ENCODE measurements around the gene C1QA. TPM values are rescaled to one million over a fixed set of nuclear protein-coding genes. Genes with fewer than 3 reads are reported as not detected.

C1QA gene
- total RNA-seq, 1 donor from 2014 or later = 37.7 TPM

- DNase-seq = no peak
These were observed 23.5 kb upstream of the C1QA start for GRCh38 chr1:22612671-22613571.

GRCh38 chr1:22613572-22613918 lies 22.9 kb upstream of the C1QA start:
- no peak for DNase-seq

GRCh38 chr1:22613951-22614350 lies 22.5 kb upstream of the C1QA start:
- DNase-seq = no peak

- DNase-seq = no peak
These were observed 20.5 kb upstream of the C1QA start for GRCh38 chr1:22615886-22616285.

- no peak for DNase-seq
These were observed 19.9 kb upstream of the C1QA start for GRCh38 chr1:22616571-22616970.

- DNase-seq = no peak
These were observed 18.4 kb upstream of the C1QA start for GRCh38 chr1:22618056-22618455.

GRCh38 chr1:22619252-22619651 lies 17.2 kb upstream of the C1QA start:
- DNase-seq = no peak

GRCh38 chr1:22619798-22620197 lies 16.6 kb upstream of the C1QA start:
- DNase-seq = no peak

- DNase-seq = no peak
These were observed 14.7 kb upstream of the C1QA start for GRCh38 chr1:22621761-22622160.

- DNase-seq = no peak
These were observed 11.0 kb upstream of the C1QA start for GRCh38 chr1:22625262-22625925.

- no peak for DNase-seq
These were observed 9.9 kb upstream of the C1QA start for GRCh38 chr1:22626237-22627157.

GRCh38 chr1:22627331-22627730 lies 9.1 kb upstream of the C1QA start:
- no peak for DNase-seq

- DNase-seq = no peak
These were observed 7.6 kb upstream of the C1QA start for GRCh38 chr1:22628698-22629444.

GRCh38 chr1:22629886-22630285 lies 6.5 kb upstream of the C1QA start:
- DNase-seq = no peak

GRCh38 chr1:22633697-22634463 lies 2.5 kb upstream of the C1QA start:
- DNase-seq = no peak

- DNase-seq = no peak
These were observed 992 bp upstream of the C1QA start for GRCh38 chr1:22635436-22635835.

GRCh38 chr1:22636927-22637326 lies 499 bp downstream of the C1QA start:
- no peak for DNase-seq

GRCh38 chr1:22637907-22638445 lies 1.5 kb downstream of the C1QA start:
- DNase-seq = no peak

GRCh38 chr1:22638476-22639234 lies 2.2 kb downstream of the C1QA start:
- DNase-seq = no peak

- DNase-seq = no peak
These were observed 2.9 kb downstream of the C1QA start for GRCh38 chr1:22639286-22639685.

Data from skin of body (tissue), 2 donors.